ENCODE measurements around the gene SMOC1. TPM values are rescaled to one million over a fixed set of nuclear protein-coding genes. Genes with fewer than 3 reads are reported as not detected.

Gene SMOC1
- total and polyA plus RNA-seq, 12 donors: 0.33 to 19.8 (median 4.5) TPM

GRCh38 chr14:69955855-69956845, 76.9 kb downstream of the SMOC1 start:
- Histone ChIP-seq H3K4me1 (replicated peaks in 1 of 2) (no peaks in the 10 kb centered on the region), H3K4me3 (no peak overlapping the region), H3K36me3 (replicated peaks in 1 of 2) (no peaks in the 10 kb centered on the region), H3K27ac (no peak overlapping the region), H3K27me3 (peaks cover 4% of the 10 kb centered on the region), H3K9me3 (replicated peaks in 1 of 3) (no peaks in the 10 kb centered on the region)
- intact Hi-C loops (cut with DNase I): no loop called here
- DNase-seq: no peak
- WGBS, 4 donors: 73 to 82% (median 79%) methylated on average over 10 to 11 of the region's 11 CpGs
- no peak for TF ChIP-seq CTCF (IDR thresholded peaks at IDR 0.05)
- no peak for TF ChIP-seq POLR2A (IDR thresholded peaks at IDR 0.05)

- intact Hi-C loops (cut with DNase I): no loop called here
- Histone ChIP-seq H3K4me3 (no peak overlapping the region), H3K36me3 (replicated peaks in 1 of 2) (no peaks in the 10 kb centered on the region), H3K27me3 (peaks cover 4% of the 10 kb centered on the region), H3K4me1 (replicated peaks in 1 of 2) (no peaks in the 10 kb centered on the region), H3K9me3 (replicated peaks in 1 of 3) (no peaks in the 10 kb centered on the region), H3K27ac (no peak overlapping the region)
- 90 to 93% (median 92%) methylated on average over 3 of the region's 3 CpGs for whole genome bisulfite sequencing, 4 donors
- no peak for TF ChIP-seq POLR2A (IDR thresholded peaks at IDR 0.05)
- TF ChIP-seq CTCF (IDR thresholded peaks at IDR 0.05): no peak
- no peak for DNase-seq
Observed at GRCh38 chr14:69956970-69957369, 77.8 kb downstream of the SMOC1 start.

GRCh38 chr14:69957986-69958385, 78.8 kb downstream of the SMOC1 start:
- Histone ChIP-seq H3K27ac (no peak overlapping the region), H3K27me3 (peaks cover 4% of the 10 kb centered on the region), H3K4me3 (no peak overlapping the region), H3K36me3 (replicated peaks in 1 of 2) (no peaks in the 10 kb centered on the region), H3K9me3 (replicated peaks in 1 of 3) (no peaks in the 10 kb centered on the region), H3K4me1 (replicated peaks in 1 of 2) (no peaks in the 10 kb centered on the region)
- WGBS, 4 donors: 41 to 97% (median 90%) methylated on average over 1 of the region's 1 CpG
- TF ChIP-seq CTCF (IDR thresholded peaks at IDR 0.05) (no peak), POLR2A (IDR thresholded peaks at IDR 0.05) (no peak)
- intact Hi-C loops (cut with DNase I): no loop called here
- no peak for DNase-seq

GRCh38 chr14:69959136-69959535, 79.9 kb downstream of the SMOC1 start:
- no peaks in the 10 kb centered on the region for H3K4me1 ChIP-seq (replicated peaks in 1 of 2)
- H3K4me3 ChIP-seq: no peak overlapping the region
- intact Hi-C loops (cut with DNase I): no loop called here
- peaks cover 3% of the 10 kb centered on the region for H3K27me3 ChIP-seq
- H3K9me3 ChIP-seq (replicated peaks in 1 of 3): no peaks in the 10 kb centered on the region
- WGBS, 4 donors: 86 to 96% (median 90%) methylated on average over 3 of the region's 3 CpGs
- no peak for DNase-seq
- no peaks in the 10 kb centered on the region for H3K36me3 ChIP-seq (replicated peaks in 1 of 2)
- TF ChIP-seq CTCF (IDR thresholded peaks at IDR 0.05): no peak
- no peak for TF ChIP-seq POLR2A (IDR thresholded peaks at IDR 0.05)
- H3K27ac ChIP-seq: no peak overlapping the region
